ENCODE measurements around the gene SLC16A10.
"Not testable (repeated sequence)": the region's sequence is repeated elsewhere in the genome, so short reads cannot be mapped to it uniquely, and the experiment has no call there.

Gene SLC16A10

GRCh38 chr6:111087871-111088667, 766 bp downstream of the SLC16A10 start:
- DNase-seq, result peak; percentile 24

DNA sequence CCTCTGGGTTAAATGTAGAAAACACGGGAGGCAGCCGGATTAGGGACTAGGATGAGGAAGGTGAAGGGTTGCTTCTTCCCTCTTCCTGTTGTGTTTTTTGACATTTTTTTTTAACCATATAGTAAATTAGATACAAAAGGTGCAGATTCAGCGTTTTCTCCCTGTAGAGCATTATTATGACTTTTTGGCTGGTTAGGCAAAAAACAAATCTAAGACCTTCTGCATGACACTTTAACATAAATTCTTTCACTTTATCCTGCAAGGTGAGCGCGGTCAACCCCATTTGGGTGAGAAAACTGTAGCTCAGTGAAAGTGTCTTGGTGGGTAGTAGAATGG, 1.3 kb downstream of the SLC16A10 start:
- no peak for DNase-seq

GRCh38 chr6:111090766-111091165, 3.5 kb downstream of the SLC16A10 start:
- no peak for DNase-seq

DNA sequence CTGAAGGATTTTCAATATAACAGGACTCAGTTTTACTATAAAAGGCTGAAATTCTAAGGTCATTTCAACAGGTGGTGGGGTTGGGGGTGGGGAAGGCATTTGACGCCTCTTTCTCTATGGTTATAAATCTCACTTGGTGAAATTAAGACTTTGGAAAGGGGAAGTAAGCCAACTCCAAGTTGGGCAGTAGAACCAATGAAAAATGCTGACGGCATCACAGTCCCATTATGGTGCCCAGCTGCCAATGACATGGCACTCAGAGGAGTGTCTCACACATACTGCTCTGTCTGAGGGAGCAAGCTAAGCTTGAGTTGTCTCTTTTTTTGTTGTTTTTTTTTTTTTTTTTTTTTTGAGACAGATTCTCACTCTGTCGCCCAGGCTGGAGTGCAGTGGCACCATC, 4.7 kb downstream of the SLC16A10 start:
- no peak for DNase-seq

- DNase-seq, result not testable (repeated sequence)
Measured at GRCh38 chr6:111095488-111095887, 8.2 kb downstream of the SLC16A10 start.

- DNase-seq, result peak; percentile 57
Measured at GRCh38 chr6:111096246-111096645, 8.9 kb downstream of the SLC16A10 start.

DNA sequence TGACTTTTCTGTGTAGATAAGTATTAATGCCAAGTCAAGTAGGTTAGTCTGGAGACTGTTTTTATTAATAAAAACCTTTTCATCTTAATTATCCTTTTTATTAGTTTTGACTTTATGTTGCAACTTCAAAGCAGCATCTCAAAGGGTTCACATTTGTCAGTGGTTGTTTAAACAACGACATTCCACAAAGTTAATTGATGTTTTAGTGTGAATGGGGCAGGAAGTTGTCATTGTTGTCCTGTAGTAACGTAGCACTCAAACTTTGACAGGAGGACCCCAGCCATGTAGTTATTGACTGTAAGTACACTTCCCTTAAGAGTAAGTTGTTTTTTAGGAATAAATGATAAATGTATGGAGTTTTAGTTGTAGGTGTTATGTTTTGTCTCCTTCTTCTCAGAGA, 11.3 kb downstream of the SLC16A10 start:
- DNase-seq, result no peak

- no peak for DNase-seq
Measured at GRCh38 chr6:111101987-111102386, 14.7 kb downstream of the SLC16A10 start.

DNA sequence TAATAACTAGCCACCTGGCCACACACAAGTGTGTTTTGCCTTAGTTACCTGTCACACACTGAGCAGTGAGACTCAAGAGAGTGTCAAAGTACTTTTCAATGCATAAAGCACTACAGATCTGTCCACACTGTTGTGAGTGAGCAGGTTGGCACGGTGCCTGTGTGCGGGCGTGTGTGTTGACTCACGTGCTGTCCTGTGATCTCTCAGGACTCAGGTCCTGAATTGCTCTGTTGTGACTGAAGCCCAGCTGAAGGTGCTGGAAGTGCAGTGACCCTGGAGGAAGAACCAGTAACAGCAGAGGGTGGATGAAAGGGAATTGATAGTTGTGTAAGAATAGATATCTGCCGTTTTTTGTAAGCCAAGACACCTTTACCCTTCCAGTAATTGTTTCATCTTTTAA, 18.3 kb downstream of the SLC16A10 start:
- peak; percentile 51 for DNase-seq

DNA sequence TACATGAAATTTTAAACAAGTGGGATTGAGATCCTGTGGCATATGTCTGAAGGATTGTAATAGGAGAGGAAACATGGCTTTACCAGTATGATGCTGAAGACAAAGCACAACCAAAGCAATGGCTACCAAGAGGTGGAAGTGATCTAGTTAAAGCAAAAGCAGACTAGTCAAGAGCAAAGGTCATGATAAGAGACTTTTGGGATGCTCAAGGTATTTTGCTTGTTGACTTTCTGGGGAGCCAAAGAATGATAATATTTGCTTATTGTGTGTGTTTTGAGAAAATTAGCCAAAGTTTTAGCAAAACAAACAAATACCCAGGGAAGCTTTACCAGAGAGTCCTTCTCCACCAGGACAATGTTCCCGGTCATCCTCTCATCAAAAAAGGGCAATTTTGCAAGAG, 20.3 kb downstream of the SLC16A10 start:
- no peak for DNase-seq

DNA sequence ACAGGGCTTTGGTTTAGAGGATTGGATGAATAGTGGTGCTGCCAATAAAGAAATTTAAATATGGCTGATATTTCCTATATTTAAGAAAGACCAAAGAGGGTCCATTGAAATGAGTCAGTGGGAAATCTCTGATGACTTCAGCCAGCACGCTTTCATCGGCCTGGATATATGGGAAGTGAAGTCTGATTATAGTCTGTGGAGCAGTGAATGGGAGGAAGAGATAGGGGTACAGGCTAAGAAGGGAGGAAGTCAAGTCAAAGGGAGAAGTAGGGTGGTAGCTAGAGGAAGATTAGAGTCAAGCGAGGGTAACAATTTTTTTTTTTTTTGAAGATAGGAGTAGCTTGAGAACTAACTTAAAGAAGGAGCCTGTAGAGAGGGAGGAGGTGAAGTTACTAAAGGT, 22.7 kb downstream of the SLC16A10 start:
- no peak for DNase-seq

DNA sequence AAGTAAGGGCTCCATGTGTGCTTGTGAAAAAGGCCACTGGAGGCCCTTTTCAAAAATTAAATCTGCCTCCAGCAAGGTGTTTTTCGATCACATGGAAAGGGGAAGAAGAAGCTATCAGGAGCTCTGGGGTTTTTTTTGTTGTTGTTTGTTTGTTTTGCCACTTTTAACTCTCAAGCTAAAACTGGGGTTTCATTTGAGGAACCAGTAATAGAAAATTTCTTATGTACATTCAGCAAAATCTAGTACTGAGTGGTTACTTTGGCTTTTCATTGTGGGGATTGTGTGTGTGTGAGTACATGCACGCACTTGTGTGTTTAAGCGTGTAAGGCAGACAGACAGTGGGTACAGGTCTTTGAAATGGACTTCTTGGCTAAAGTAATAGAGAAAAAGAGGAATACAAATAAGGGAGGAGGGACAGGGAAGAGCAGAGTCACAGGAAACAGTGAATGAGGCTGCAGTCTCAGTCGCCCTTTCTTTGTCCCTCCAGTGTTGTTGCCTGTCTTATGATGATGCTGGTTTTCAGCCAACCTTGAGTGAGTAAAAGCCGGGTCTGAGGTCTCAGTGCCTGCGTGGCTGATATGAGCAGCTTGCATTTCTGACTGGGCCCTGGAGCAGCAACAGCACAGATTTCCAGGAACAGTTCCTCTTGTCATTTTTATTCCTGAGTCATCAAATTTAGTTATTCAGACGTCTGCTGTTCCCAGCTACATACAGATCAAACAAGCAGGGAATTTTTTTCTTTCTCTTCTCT, 26.2 kb downstream of the SLC16A10 start:
- no peak for DNase-seq

- no peak for DNase-seq
Measured at GRCh38 chr6:111114087-111114443, 26.8 kb downstream of the SLC16A10 start.

GRCh38 chr6:111114482-111114881, 27.2 kb downstream of the SLC16A10 start:
- no peak for DNase-seq

DNA sequence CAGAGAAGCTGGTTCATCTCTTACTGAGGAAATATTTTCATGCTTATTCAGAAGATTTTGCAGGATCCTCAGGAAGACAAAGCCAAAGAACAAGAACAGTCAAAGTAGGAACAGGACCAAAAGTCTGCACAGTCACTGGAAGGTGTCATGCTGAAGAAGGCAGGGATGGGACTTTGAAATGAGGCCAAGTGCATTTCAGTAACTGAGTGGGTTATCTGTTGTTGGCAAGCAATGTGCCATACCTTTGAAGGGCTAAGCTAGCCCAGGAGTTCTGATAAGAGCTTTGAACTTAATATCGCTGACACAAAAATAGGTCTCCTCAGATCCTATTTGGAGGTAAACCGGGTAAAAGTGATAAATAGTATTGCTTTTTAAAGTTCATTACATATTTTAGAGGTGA, 31.5 kb downstream of the SLC16A10 start:
- DNase-seq, result no peak

DNA sequence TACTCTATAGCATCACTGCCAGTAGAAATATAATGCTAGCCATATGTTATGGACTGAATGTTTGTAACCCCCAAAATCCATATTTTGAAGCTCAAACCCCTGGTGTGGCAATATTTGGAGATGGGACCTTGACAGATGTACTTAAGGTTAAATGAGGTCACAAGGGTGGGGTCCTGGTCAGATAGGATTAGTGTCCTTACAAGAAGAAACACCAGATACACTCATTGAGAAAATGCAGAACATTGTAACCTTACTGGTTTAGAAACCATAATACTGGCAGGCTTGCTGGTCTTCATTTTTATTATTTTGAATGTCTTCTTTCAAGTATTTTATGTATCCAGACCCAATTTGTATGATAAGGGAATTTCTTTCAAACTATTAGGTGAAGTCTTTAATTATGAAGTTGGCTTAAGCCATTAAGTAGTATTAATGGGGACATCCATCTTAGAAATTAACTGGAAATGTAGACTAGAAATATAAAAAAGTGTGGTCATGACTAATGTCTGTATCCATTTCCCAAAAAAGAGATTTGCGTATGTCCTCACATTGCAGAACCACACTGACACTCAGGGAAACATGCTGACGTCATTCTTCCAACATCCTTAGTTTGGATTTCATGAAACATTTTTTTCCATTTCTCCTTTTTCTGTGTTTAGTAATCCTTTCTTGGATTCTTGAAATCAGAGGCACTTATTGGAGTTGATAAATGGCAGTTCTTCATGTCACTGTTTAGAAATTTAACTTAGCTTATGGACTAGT, 32.4 kb downstream of the SLC16A10 start:
- no peak for DNase-seq

DNA sequence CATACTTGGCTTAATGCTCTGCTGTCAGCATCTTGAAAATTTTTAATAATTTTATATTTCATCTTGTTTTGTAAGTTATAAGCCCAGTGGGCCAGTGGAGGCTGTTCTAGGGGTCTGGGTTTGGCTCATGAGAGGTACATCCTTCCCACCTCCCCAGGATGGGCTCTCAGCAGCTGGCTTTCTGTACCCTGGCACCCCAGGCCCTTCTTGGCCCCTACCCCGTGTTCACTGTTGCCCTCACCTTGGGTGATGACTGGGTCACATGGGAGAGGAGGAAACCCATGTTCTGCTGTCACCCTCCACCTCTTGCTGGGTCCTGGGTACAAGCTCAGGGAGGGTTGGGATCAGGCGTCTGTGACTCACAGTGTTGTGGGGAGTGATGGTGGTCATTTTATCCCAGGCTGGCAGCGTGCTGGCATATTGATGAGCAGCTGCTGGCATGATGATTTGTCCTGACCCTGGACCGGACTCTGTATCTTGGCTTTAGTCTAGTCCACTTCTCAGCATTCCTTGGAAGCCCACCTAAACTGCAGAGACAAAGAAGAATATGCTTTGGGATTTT, 34.6 kb downstream of the SLC16A10 start:
- no peak for DNase-seq

DNA sequence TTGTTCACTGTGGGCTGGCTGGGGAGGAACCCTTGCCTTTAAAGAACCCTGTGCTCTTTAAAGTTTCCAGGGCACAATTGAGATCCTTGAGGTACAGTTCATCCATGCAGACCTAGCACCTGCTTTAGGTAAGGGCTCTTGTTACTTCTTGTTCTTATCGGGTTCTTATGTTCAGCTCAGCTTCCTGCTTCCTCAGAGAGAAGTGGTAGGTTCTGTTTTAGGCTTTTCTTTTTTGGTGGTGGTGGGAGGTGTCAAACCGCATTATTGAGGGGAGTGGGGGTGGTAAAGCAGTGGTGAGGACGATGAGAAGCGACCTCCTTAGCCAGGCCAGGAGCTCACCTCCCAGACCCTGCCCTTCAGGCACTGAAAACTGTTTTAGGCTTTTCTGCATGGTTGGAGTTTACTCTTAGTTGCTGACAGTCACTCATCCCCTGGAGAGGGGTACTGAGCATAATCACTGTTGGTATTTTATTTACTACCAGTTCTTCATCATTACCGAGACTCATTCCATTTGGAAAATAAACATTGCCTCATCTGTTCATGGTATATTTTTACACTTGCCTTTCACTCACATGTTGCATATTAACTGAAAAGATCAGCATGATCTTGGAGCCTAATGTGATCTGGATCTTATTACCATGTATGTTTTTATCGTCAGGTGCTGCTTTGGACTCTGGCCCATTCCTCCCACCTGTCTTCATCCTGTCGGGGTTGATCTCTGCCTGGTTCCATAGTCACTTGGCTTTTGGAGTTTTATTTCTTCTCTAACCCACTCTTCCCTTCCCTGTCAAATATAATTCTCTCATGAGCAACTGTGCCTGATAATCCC, 35.4 kb downstream of the SLC16A10 start:
- DNase-seq, result no peak

GRCh38 chr6:111124406-111124805, 37.1 kb downstream of the SLC16A10 start:
- DNase-seq, result no peak

DNA sequence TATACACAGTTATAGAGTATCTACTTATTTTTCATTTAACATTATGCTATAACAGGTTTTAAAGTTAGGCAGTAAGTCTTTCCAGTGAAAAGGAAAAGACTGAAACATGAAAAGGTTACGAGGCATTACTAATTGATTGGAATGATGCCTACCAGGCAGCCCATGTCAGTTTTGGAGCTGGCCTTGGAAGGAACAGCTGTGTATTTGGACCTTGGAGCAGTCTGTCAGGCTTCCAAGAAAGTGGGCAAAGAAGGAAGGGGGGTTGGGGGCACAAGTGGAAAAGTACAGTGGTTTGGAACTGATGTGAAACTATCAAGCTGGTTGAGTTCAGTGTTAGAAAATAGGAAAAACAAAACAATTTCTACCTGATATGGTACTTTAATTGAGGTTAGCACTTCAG, 41.7 kb downstream of the SLC16A10 start:
- DNase-seq, result no peak

DNA sequence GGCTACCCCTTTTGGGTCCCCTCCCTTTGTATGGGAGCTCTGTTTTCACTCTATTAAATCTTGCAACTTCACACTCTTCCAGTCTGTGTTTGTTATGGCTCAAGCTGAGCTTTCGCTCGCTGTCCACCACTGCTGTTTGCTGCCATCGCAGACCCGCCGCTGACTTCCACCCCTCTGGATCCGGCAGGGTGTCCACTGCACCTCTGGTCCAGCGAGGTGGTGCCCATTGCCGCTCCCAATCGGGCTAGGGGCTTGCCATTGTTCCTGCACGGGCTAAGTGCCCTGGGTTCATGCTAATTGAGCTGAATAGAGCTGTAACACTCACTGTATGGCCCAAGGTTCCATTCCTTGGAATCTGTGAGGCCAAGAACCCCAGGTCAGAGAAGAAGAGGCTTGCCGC, 43.7 kb downstream of the SLC16A10 start:
- DNase-seq, result not testable (repeated sequence)

DNA sequence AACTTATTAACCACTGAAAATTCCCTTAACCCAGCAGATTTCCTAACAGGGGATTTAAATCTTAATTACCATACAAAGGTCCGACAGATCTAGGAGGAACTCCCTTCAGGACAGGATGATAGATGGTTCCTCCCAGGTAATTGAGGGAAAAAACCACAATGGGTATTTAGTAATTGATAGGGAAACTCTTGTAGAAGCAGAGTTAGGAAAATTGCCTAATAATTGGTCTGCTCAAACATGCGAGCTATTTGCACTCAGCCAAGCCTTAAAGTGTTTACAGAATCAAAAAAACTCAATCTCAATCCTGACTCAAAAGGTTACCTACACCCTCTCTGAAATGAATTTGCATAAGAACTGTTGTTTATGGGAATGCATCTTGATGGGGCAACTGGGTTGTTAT, 45.4 kb downstream of the SLC16A10 start:
- peak; percentile 1 for DNase-seq
